Stimulated activated memory B cell treated with anti-CD40 and anti-IgM and Interleukin-4, amounts not matched to agents 10 μg/mL and 1 μg/mL and 100 μg/mL, for 72 hours (primary cell): ENCODE results near the gene ATRNL1.
"Not testable (repeated sequence)": the region's sequence is repeated elsewhere in the genome, so short reads cannot be mapped to it uniquely, and the experiment has no call there.

Source experiments
- ATAC-seq: fragments of 150-1000 bp; cut with Tn5 transposase; 2 replicates; pipeline ENCODE4 v1.10.0; 2021
- H3K27ac Mint-ChIP-seq: one replicate; pipeline ENCODE4 v1.8.0; 2022; ENCODE audit warnings: mild to moderate bottlenecking, mixed read lengths
- H3K27me3 Mint-ChIP-seq: one replicate; pipeline ENCODE4 v1.8.0; 2022; ENCODE audit warnings: mixed read lengths
- H3K36me3 Mint-ChIP-seq: one replicate; pipeline ENCODE4 v1.8.0; 2022; ENCODE audit warnings: mixed read lengths
- H3K4me1 Mint-ChIP-seq: one replicate; pipeline ENCODE4 v1.8.0; 2022; ENCODE audit warnings: mixed read lengths
- H3K4me3 Mint-ChIP-seq: one replicate; pipeline ENCODE4 v1.8.0; 2022; ENCODE audit warnings: mild to moderate bottlenecking, moderate library complexity, mixed read lengths
- H3K9me3 Mint-ChIP-seq: one replicate; pipeline ENCODE4 v1.8.0; 2022; ENCODE audit warnings: mixed read lengths

ATRNL1 gene

DNA sequence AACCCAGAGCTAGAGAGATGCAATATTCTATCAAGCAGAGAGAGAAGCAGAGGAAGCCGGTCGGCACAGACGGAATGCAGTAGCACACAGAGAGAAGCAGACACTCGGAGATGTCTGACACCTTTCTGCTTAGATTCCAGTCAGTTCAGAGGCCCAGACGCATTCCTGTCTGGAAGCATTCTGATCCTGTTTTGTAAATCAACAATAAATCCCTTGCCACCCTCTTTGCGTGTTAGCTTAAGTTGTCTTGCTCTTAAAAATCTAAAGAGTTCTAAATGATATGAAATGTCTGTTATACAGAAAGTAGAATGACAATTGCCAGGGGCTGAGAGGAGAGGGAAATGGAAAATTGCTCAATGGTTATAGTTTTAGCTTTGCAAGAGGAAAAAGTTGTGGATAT lies 27.4 kb upstream of the ATRNL1 start:
- Mint-ChIP-seq H3K9me3 (peaks cover 3% of the 10 kb centered on the region), H3K27me3 (peaks cover 9% of the 10 kb centered on the region), H3K36me3 (no peaks in the 10 kb centered on the region), H3K4me3 (no peak overlapping the region), H3K27ac (no peak overlapping the region), H3K4me1 (peaks cover 11% of the 10 kb centered on the region)
- no peak for ATAC-seq

GRCh38 chr10:115066528-115066927 lies 26.6 kb upstream of the ATRNL1 start:
- no peak overlapping the region for H3K4me3 Mint-ChIP-seq
- ATAC-seq: no peak
- H3K36me3 Mint-ChIP-seq: no peaks in the 10 kb centered on the region
- no peak overlapping the region for H3K27ac Mint-ChIP-seq
- peaks cover 3% of the 10 kb centered on the region for H3K9me3 Mint-ChIP-seq
- peaks cover 11% of the 10 kb centered on the region for H3K4me1 Mint-ChIP-seq
- peaks cover 9% of the 10 kb centered on the region for H3K27me3 Mint-ChIP-seq

DNA sequence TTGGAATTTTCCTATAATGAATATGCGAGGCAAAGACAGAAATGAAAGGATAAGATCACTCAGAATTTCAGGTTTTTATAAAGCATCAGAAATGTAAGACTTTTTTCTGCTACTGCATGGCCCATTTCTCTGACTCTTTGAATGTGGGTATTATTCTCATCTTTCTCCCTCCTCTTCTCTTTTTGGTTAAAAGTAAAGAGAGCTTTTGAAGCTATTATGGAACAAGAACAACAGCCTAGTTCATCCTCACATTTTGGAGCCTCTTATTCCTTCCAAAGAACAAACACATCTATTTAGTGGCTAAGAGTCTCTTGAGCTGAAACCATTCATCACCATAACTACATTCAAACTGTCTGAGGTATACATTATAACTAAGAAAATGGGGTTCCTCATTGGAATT lies 19.4 kb upstream of the ATRNL1 start:
- Mint-ChIP-seq H3K27me3 (peaks cover 7% of the 10 kb centered on the region), H3K9me3 (peaks cover 6% of the 10 kb centered on the region), H3K36me3 (no peaks in the 10 kb centered on the region), H3K27ac (no peak overlapping the region), H3K4me3 (no peak overlapping the region), H3K4me1 (no peaks in the 10 kb centered on the region)
- no peak for ATAC-seq

DNA sequence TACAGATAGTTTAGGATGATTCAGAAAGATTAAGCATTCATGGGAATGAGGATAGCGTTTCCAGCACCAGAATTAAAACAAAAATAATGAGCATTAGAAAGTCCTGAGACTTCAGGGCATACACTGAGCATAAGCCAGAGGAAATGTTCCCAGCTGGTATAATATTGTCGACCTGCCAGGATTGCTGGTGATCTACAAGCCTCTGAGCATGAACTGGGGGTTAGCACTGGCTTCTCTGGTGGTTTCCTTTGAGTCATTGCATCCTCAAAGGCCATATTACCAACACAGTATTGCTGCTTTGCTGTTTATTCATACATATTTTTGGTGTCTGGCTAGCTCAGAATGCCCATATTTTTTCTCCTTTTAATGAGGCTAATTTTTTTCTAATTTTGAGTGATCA lies 10.7 kb upstream of the ATRNL1 start:
- no peak for ATAC-seq
- peaks cover 6% of the 10 kb centered on the region for H3K36me3 Mint-ChIP-seq
- peaks cover 13% of the 10 kb centered on the region for H3K27me3 Mint-ChIP-seq
- H3K4me3 Mint-ChIP-seq: no peak overlapping the region
- H3K9me3 Mint-ChIP-seq: peaks cover 17% of the 10 kb centered on the region
- H3K27ac Mint-ChIP-seq: no peak overlapping the region
- H3K4me1 Mint-ChIP-seq: no peaks in the 10 kb centered on the region

DNA sequence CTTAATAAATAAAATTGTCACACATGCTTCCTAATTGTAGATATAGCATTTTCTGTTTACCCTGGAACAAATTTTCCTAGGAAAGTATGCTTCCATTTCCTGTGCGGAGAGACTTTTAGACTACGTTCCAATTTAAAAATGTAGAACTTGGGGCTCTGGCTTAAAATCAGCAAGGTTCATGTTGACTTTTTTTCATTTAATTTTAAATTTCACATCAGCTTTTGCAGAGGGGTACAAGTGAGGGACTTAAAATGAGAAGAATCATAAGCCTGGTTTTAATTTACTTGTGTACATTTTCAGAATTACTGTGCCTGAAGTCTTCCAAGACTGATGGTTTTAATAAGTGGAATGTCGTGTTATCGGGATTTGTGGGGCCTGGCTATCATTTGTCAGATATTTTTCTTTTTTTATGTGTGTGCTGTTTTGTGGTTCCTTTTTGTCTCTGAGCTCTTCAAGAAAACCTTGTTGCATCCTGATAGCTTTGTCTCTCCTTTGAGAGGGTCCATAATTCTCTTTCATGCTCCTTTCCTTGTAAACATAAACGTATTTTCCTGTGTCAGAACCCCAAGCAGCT lies 8.8 kb upstream of the ATRNL1 start:
- no peaks in the 10 kb centered on the region for H3K4me1 Mint-ChIP-seq
- ATAC-seq: no peak
- no peak overlapping the region for H3K27ac Mint-ChIP-seq
- H3K36me3 Mint-ChIP-seq: peaks cover 2% of the 10 kb centered on the region
- peaks cover 8% of the 10 kb centered on the region for H3K27me3 Mint-ChIP-seq
- H3K9me3 Mint-ChIP-seq: peaks cover 13% of the 10 kb centered on the region
- no peak overlapping the region for H3K4me3 Mint-ChIP-seq

GRCh38 chr10:115091161-115091560 lies 2.0 kb upstream of the ATRNL1 start:
- H3K4me3 Mint-ChIP-seq: no peak overlapping the region
- peaks cover 9% of the 10 kb centered on the region for H3K9me3 Mint-ChIP-seq
- peaks cover 14% of the 10 kb centered on the region for H3K4me1 Mint-ChIP-seq
- H3K27me3 Mint-ChIP-seq: peaks cover 22% of the 10 kb centered on the region
- no peak for ATAC-seq
- no peaks in the 10 kb centered on the region for H3K36me3 Mint-ChIP-seq
- H3K27ac Mint-ChIP-seq: no peak overlapping the region

GRCh38 chr10:115092258-115092554 lies 959 bp upstream of the ATRNL1 start:
- Mint-ChIP-seq H3K9me3 (peaks cover 3% of the 10 kb centered on the region), H3K27ac (no peak overlapping the region), H3K4me1 (peaks cover 14% of the 10 kb centered on the region), H3K36me3 (no peaks in the 10 kb centered on the region), H3K4me3 (peak overlapping the region; percentile 80), H3K27me3 (peaks cover 22% of the 10 kb centered on the region)
- ATAC-seq: no peak

DNA sequence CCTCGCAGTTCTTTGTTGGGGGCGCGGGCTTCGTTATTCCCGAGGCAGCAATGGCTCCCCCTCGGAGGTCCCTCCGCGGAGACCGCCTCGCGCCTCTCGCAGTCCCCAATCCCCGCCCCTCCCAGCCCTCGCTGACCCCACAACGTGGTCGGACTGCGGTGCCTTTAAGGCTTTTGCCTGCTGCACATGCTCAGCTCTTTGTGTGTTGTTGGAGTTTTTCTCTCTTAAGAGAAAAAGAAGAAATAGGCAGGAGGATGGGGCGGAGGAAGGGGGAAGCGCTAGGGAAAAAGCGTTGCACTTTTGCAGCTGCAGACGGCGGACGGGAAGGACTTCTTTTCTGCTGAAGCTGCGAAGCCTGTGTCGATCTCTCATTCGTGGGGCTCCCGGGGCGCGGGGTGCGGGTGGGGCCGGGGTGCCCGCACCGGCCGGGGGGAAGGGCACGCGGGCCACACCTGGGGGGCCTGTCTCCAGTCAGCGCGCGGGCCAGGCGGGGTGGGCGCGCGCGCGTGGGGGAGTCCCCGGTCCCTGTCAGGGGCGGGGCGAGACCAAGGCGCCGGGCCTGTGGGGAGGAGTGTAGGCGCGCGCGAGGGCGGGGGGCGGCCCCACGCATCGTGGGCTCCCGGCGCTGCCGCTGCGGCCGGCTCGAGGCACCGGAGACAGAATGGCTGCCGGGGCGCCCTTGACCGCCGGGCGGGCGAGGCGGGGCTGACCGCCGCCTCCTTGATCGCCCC lies 445 bp upstream of the ATRNL1 start:
- Mint-ChIP-seq H3K4me1 (peaks cover 14% of the 10 kb centered on the region), H3K36me3 (no peaks in the 10 kb centered on the region), H3K27me3 (peaks cover 22% of the 10 kb centered on the region), H3K9me3 (no peaks in the 10 kb centered on the region), H3K27ac (no peak overlapping the region), H3K4me3 (peak overlapping the region; percentile 80)
- ATAC-seq: peak; percentile 87

DNA sequence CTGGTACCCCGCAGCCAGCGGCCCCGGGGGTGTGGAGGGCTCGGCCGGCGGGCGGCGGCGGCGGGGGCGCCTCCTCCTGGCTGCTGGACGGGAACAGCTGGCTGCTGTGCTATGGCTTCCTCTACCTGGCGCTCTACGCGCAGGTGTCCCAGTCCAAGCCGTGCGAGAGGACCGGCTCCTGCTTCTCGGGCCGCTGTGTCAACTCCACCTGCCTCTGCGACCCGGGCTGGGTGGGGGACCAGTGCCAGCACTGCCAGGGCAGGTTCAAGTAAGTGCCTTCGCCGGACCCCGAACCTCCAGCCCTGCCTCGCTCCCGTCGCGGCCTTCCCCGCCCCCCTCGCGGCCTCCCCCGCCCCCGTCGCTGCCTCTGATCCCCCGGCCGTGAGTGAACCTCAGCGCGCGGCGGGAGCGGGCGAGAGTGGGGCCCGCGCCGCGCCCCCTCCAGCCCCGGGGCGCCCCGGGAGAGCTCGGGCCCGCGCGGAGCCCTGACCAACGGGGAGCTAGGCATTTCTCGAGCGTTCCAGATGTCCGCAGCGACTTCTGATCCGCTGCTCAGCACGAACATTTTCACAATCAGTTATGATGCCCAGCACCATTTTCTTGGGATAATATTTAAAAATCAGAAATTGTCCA lies 727 bp downstream of the ATRNL1 start:
- Mint-ChIP-seq H3K4me1 (peaks cover 14% of the 10 kb centered on the region), H3K36me3 (no peaks in the 10 kb centered on the region), H3K27ac (no peak overlapping the region), H3K27me3 (peaks cover 24% of the 10 kb centered on the region), H3K4me3 (peak overlapping the region; percentile 82), H3K9me3 (no peaks in the 10 kb centered on the region)
- ATAC-seq: peak; percentile 69

DNA sequence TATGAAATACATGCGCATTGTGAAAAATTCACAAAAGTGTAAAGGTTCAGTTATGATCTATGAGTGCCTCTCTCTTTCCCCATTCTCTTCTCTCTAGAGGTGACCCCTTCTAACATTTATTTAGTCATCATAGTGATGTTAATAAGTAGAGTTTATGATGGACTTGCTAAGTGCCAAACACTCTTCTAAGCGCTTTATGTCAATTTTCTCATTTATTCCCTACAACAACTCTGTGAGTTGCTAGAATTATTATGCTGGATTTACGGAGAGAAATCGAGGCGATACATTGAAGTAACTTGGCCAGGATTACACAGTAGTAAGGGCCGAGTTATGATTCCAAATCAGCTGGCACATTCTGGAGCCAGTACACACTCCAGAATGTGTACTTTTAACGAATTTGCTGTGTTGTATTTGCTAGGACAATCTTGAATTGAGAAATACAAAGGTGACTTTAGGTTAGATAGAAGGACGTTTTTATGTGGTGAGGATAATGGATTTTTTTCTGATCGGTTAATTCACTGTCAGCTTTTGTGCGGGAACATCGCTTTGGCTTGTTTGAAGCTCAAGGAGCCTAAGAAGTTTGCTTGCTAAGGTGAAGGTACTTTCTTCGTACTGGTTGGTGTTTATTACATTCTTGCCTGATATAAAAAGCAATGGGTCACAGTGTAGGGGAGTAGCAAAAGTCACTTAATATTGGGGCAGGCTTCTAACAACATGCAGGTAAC lies 1.4 kb downstream of the ATRNL1 start:
- H3K27me3 Mint-ChIP-seq: peaks cover 30% of the 10 kb centered on the region
- ATAC-seq: no peak
- H3K27ac Mint-ChIP-seq: no peak overlapping the region
- H3K36me3 Mint-ChIP-seq: no peaks in the 10 kb centered on the region
- peak overlapping the region; percentile 57 for H3K4me3 Mint-ChIP-seq
- H3K4me1 Mint-ChIP-seq: peaks cover 14% of the 10 kb centered on the region
- H3K9me3 Mint-ChIP-seq: no peaks in the 10 kb centered on the region

DNA sequence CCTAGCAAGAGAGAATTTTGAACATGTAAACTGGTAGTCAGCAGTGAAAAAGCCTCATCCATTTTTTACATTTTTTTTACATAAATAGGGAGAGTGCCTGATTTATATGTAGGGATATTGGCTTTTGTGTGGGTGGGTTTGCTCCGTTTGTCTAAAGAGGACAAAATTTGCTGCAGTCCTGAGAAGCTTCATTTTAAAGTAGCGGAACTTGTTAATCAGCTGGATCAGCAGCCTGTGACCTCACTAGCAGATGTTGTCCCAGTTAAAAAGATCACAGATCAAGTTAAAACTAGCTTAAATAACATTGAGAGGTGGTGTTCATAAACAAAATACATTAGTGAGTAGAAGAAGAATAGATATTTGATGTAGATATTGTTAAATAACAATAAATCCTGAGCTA lies 2.6 kb downstream of the ATRNL1 start:
- H3K27me3 Mint-ChIP-seq: peaks cover 37% of the 10 kb centered on the region
- H3K4me1 Mint-ChIP-seq: peaks cover 14% of the 10 kb centered on the region
- H3K9me3 Mint-ChIP-seq: no peaks in the 10 kb centered on the region
- no peak overlapping the region for H3K4me3 Mint-ChIP-seq
- ATAC-seq: no peak
- no peak overlapping the region for H3K27ac Mint-ChIP-seq
- H3K36me3 Mint-ChIP-seq: no peaks in the 10 kb centered on the region

DNA sequence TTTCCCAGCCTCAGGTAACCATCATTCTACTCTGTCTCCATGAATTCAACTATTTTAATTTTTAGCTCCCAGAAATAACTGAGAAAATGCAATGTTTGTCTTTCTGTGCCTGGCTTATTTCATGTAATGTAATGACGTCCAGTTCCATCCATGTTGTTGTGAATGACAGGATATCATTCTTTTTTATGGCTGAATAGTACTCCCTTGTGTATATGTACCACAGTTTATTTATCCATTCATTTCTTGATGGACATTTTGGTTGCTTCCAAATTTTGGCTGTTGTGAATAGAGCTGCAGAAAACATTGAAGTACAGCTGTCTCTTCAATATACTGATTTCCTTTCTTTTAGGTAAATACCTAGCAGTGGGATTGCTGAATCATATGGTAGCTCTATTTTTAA lies 10.5 kb downstream of the ATRNL1 start:
- Mint-ChIP-seq H3K4me3 (no peak overlapping the region), H3K36me3 (peaks cover 8% of the 10 kb centered on the region), H3K9me3 (peaks cover 26% of the 10 kb centered on the region), H3K27ac (no peak overlapping the region), H3K27me3 (peaks cover 30% of the 10 kb centered on the region), H3K4me1 (no peaks in the 10 kb centered on the region)
- ATAC-seq: no peak

DNA sequence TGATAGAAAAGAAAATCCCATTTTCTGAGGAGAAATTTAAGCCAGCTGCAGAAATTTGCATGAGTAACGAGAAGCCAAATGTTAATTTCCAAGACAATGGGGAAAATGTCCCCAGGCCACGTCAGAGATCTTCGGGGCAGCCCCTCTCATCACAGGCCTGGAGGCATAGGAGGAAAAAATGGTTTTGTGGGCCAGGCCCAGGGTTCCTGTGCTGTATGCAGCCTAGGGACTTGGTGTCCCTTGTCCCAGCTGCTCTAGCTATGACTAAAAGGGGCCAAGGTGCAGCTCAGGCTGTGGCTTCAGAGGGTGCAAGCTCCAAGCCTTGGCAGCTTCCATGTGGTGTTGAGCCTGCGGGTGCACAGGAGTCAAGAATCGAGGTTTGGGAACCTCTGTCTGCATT lies 12.2 kb downstream of the ATRNL1 start:
- not testable (repeated sequence) for ATAC-seq, H3K4me3 Mint-ChIP-seq, H3K36me3 Mint-ChIP-seq, H3K4me1 Mint-ChIP-seq, H3K27ac Mint-ChIP-seq
- Mint-ChIP-seq H3K9me3 (peaks cover 26% of the 10 kb centered on the region), H3K27me3 (peaks cover 19% of the 10 kb centered on the region)

GRCh38 chr10:115107830-115108229 lies 14.7 kb downstream of the ATRNL1 start:
- H3K9me3 Mint-ChIP-seq: peaks cover 27% of the 10 kb centered on the region
- H3K4me3 Mint-ChIP-seq: no peak overlapping the region
- peaks cover 8% of the 10 kb centered on the region for H3K36me3 Mint-ChIP-seq
- no peak overlapping the region for H3K27ac Mint-ChIP-seq
- ATAC-seq: no peak
- peaks cover 8% of the 10 kb centered on the region for H3K27me3 Mint-ChIP-seq
- H3K4me1 Mint-ChIP-seq: no peaks in the 10 kb centered on the region

DNA sequence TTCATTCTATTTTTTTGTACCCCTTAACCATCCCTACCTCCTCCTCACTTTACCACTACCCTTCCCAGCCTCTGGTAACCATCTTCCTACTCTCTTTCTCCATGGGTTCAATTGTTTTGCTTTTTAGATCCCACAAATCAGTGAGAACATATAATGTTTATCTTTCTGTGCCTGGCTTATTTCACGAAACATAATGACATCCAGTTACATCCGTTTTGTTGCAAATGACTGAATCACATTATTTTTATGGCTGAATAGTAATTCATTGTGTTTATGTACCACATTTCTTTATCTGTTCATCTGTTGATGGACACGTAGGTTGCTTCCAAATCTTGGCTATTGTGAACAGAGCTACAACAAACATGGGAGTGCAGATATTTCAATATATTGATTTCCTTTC lies 24.1 kb downstream of the ATRNL1 start:
- no peaks in the 10 kb centered on the region for H3K27me3 Mint-ChIP-seq
- H3K9me3 Mint-ChIP-seq: peaks cover 11% of the 10 kb centered on the region
- H3K36me3 Mint-ChIP-seq: no peaks in the 10 kb centered on the region
- no peak for ATAC-seq
- H3K27ac Mint-ChIP-seq: no peak overlapping the region
- H3K4me1 Mint-ChIP-seq: no peaks in the 10 kb centered on the region
- H3K4me3 Mint-ChIP-seq: no peak overlapping the region

DNA sequence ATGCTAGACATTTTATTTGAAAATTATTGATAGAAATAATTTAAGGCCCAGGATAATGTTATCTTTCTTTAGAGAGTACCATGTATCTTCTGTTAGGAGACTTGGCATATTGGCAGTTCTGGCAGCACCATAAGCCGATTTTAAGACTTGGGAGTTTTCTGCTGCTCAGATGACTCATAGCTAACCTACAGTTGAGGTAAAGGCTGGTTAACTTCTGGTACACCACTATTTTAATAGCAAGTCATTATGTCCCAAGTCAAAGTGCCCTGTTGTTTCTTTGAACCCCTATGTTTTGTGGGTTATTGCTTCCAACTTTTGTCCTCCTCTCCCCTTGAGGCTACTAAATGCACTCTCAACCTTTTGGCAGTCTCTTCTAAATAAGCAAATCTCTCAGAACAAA lies 25.2 kb downstream of the ATRNL1 start:
- H3K4me1 Mint-ChIP-seq: no peaks in the 10 kb centered on the region
- H3K27ac Mint-ChIP-seq: no peak overlapping the region
- no peaks in the 10 kb centered on the region for H3K27me3 Mint-ChIP-seq
- no peak for ATAC-seq
- no peak overlapping the region for H3K4me3 Mint-ChIP-seq
- no peaks in the 10 kb centered on the region for H3K36me3 Mint-ChIP-seq
- H3K9me3 Mint-ChIP-seq: peaks cover 6% of the 10 kb centered on the region
